NCI-H2107 treated with DMSO at 0.1 percent for 48 hours (cell line): ENCODE measurements around the gene ATG9B.

ENCODE experiments used
- DNase-seq: peaks from one replicate; lab custom pipeline; 2025; ENCODE audit not compliant: unreplicated experiment; lab: John Stamatoyannopoulos, UW

Gene ATG9B, protein sequence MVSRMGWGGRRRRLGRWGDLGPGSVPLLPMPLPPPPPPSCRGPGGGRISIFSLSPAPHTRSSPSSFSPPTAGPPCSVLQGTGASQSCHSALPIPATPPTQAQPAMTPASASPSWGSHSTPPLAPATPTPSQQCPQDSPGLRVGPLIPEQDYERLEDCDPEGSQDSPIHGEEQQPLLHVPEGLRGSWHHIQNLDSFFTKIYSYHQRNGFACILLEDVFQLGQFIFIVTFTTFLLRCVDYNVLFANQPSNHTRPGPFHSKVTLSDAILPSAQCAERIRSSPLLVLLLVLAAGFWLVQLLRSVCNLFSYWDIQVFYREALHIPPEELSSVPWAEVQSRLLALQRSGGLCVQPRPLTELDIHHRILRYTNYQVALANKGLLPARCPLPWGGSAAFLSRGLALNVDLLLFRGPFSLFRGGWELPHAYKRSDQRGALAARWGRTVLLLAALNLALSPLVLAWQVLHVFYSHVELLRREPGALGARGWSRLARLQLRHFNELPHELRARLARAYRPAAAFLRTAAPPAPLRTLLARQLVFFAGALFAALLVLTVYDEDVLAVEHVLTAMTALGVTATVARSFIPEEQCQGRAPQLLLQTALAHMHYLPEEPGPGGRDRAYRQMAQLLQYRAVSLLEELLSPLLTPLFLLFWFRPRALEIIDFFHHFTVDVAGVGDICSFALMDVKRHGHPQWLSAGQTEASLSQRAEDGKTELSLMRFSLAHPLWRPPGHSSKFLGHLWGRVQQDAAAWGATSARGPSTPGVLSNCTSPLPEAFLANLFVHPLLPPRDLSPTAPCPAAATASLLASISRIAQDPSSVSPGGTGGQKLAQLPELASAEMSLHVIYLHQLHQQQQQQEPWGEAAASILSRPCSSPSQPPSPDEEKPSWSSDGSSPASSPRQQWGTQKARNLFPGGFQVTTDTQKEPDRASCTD

DNA sequence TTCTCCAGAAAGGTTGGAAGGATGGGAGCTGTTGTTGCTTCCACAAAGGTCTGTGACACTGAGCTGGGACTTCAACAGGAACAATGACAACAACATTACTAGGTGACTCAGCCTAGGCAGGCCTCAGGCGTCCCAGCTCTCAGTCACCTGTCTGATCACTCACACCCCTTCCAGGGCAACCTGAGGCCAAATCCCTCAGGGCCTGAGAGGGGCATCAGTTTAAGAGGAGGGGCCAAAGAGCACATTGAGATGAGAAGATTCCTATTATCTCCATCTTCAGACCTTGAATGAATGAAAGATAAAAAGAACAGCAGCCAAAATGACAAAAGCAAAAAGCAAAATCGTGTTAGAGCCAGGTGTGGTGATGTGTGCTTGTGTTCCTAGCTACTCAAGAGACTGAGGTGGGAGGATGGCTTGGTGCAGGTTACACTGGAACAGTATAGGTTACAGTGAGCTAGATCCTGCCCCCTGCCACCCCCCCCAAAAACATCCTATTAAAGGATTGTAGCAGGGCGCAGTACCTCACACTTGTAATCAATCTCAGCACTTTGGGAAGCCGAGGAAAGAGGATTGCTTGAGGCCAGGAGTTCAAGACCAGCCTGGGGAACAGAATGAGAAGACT, at the start of gene ATG9B:
Gene ATG9B (minus strand): TSS at position 60 of the 622 bp plus-strand sequence. CDS start 71 bp downstream, outside the sequence.
- DNase-seq = peak; percentile 22

GRCh38 chr7:151073990-151074389, 49.7 kb upstream of the ATG9B start:
- DNase-seq = no peak

DNA sequence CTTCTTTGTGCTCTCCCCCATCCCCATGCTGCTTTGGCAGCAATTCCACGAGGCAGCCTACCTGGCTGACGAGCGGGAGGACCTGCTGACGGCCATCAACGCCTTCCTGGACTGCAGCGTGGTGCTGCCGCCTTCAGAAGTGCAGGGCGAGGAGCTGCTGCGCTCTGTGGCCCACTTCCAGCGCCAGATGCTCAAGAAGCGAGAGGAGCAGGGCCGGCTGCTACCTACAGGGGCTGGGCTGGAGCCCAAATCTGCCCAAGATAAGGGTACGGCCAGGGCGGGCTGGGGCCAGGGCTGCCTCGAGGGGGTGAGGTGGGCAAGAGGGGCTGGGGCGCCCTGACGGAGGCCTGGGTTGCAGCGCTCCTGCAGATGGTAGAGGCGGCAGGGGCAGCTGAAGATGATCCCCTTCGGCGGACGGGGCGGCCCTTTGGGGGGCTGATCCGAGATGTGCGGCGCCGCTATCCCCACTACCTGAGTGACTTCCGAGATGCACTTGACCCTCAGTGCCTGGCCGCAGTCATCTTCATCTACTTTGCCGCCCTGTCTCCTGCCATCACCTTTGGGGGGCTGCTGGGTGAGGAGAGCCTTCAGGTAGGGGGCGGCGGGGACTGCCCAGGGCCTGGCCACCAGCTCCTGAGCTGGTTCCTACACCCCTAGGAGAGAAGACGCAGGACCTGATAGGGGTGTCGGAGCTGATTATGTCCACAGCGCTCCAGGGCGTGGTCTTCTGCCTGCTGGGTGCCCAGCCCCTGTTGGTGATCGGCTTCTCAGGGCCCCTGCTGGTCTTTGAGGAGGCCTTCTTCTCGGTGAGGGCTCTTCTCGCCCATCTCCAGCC, 47.0 kb upstream of the ATG9B start:
- DNase-seq = no peak

GRCh38 chr7:151070574-151070960, 46.3 kb upstream of the ATG9B start:
- no peak for DNase-seq

DNA sequence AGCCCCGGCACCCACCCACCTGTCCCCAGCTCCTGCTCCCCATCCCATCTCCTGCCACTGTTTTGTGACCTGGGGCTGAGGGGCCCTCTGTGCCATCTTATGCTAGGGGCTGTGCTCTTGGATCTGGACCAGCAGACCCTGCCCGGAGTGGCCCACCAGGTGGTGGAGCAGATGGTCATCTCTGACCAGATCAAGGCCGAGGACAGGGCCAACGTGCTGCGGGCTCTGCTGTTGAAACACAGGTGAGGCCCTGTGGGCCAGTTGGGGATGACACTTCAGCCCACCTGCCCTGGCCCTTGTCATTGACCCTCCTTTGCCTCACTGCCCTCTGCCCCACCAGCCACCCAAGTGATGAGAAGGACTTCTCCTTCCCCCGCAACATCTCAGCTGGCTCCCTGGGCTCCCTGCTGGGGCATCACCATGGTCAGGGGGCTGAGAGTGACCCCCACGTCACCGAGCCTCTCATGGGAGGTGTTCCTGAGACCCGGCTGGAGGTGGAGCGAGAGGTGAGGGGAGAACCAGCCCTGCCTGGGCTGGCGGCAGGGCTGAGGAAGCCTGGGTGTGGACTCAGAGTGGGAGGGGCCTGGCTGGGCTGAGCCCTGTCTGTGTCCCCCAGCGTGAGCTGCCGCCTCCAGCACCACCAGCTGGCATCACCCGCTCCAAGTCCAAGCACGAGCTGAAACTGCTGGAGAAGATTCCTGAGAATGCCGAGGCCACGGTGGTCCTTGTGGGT, 45.7 kb upstream of the ATG9B start:
- no peak for DNase-seq

GRCh38 chr7:151068069-151068773, 43.9 kb upstream of the ATG9B start:
- no peak for DNase-seq

DNA sequence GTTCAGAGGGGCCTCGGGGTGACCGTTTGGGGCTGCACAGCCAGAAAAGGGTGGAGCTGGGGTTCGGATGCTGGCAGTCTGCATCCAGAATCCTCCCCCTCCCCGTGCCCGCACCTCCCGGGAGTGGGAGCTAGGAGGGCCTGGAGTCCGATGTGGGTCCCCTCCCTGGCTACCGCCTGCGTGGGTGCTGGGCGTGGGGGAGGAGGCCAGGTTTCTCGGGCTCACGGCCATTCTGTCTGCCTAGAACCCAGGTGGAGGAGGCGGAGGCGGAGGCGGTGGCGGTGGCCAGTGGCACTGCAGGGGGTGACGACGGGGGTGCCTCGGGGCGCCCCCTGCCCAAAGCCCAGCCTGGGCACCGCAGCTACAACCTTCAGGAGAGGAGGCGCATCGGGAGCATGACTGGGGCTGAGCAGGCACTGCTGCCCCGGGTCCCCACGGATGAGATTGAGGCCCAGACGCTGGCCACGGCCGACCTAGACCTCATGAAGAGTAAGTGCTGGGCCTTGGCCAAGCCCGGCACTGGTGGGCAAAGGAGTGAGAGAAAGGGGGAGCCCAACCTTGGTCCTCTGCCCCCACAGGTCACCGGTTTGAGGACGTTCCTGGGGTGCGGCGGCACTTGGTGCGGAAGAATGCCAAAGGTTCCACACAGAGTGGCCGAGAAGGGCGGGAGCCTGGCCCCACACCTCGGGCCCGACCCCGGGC, 42.1 kb upstream of the ATG9B start:
- no peak for DNase-seq

- DNase-seq = no peak
Observed at GRCh38 chr7:151065516-151065915, 41.2 kb upstream of the ATG9B start.

DNA sequence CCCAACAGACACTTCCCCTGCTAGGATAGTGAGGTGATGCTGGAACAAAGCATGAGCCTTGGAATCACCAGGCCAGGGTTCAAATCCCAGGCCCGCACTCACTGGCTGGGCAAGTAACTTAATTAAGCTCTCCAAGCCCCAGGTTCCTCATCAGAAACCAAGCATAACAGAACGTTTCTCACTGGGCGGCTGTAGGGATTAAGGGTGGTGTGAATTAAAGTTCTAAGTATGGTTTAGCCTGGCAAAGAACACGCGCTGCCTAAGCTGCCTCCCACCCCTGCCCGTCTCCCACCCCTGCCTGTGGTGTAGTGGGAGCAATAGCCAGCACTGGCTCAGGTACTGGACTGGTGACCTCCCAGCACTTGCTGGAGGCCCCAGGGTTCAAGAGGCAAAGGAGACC, 40.7 kb upstream of the ATG9B start:
- no peak for DNase-seq

DNA sequence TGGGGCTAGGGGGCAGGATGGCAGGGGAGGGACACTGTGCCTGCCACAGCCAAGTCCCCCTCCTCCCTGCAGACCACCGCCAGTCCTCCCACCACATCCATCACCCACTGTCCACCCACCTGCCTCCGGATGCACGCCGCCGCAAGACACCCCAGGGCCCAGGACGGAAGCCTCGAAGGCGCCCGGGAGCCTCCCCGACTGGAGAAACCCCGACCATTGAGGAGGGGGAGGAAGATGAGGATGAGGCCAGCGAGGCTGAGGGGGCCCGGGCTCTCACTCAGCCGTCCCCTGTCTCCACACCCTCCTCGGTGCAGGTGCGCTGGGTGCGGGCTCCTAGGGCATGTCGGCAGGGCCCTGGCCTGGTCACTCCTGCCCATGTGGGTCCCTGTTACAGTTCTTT, 40.2 kb upstream of the ATG9B start:
- DNase-seq = no peak

- no peak for DNase-seq
Observed at GRCh38 chr7:151063212-151063561, 38.9 kb upstream of the ATG9B start.

- no peak for DNase-seq
Observed at GRCh38 chr7:151062399-151063211, 38.3 kb upstream of the ATG9B start.

DNA sequence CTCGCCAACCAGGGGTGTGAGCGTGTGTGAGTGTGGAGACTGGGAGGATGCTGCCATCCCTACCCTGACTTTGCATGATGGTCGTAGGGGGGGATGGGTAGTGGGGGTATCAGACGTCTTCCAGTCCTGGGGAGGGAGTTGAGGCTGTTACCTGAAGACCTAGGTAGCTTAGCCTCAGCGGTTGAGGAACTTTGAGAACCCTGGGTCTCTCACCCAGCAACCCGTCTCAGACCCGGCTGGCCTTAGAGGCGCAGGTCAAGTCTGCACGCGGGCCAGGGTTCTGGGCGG, 37.8 kb upstream of the ATG9B start:
- no peak for DNase-seq

GRCh38 chr7:151061213-151062110, 37.2 kb upstream of the ATG9B start:
- DNase-seq = no peak

GRCh38 chr7:151060416-151061212, 36.3 kb upstream of the ATG9B start:
- DNase-seq = no peak

- DNase-seq = no peak
Observed at GRCh38 chr7:151060113-151060415, 35.8 kb upstream of the ATG9B start.
